Erythroblast (primary cell): ENCODE measurements around the gene NRBF2.
A peak's percentile ranks its signal among the peaks of the same experiment; 100 is the strongest.

ENCODE experiments used
- DNase-seq, 2 experiments: peaks; one replicate each; lab custom pipeline; 2025; lab: John Stamatoyannopoulos, UW
- GATA1 ChIP-seq: IDR thresholded peaks from 2 replicates; pipeline ENCODE4 v1.6.1; 2011; ENCODE audit warnings: low read depth, mild to moderate bottlenecking, control low read depth, low read length, moderate library complexity
- POLR2A ChIP-seq: IDR thresholded peaks from 2 replicates; pipeline ENCODE4 v1.6.1; 2011; ENCODE audit warnings: mild to moderate bottlenecking, low read length

Gene NRBF2

DNA sequence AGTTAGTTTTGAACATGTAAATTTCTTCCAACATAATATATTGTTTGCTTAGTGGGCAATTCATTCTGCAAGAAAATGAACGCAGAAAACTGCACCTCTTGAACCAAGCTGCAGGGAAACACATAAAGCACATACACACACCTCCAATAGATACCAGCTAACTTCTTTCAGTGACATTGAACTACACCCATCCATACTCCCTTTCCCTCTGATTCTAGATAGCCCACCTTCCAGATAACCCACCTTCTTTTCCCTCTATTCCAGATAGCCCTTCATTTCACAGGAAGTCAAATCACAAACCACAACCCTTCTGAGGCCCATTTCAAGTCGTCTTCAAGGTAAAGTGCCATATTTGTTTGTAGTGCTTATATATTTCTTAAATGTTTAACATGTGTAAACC, 28.5 kb downstream of the NRBF2 start:
- peak in 1 of 2 experiments; percentile 17 for DNase-seq
- TF ChIP-seq GATA1 (no peak), POLR2A (no peak)

DNA sequence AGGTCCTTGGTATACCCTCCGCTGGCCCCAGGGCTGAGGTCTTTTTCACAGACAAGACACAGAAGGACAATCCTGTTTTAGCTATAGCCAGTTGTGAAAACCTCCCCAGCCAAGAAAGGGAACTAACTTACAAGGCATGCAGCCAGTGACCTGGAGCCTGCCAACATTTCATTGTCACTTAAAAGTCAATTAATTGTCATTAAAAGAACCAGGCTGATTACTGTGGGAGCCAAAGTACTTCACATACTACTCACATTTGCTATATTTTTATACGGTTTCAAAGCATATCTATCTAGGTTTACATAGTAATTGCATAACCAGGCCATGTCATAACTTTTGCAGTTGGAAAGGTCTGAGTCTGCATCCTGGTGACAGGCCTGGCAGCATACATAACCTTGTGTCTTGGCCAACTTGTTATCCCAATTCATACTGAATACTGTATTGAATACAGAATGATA, 31.1 kb downstream of the NRBF2 start:
- DNase-seq, result peak in 1 of 2 experiments; percentile 11
- TF ChIP-seq GATA1 (no peak), POLR2A (no peak)

DNA sequence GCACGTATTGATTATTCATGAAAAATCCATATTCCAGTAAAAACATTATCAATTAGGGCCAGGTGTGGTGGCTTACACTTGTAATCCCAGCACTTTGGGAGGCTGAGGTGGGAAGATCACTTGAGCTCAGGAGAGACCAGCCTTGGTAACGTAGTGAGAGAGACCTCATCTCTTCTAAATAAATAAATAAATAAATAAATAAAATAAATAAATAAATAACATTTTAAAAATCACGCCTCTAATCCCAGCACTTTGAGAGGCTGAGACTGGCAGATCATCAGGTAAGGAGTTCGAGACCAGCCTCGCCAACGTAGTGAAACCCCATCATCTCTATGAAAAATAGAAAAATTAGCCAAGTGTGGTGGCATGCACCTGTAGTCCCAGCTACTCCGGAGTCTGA, 32.1 kb downstream of the NRBF2 start:
- TF ChIP-seq GATA1, result no peak
- no peak for TF ChIP-seq POLR2A
- DNase-seq, result no peak

DNA sequence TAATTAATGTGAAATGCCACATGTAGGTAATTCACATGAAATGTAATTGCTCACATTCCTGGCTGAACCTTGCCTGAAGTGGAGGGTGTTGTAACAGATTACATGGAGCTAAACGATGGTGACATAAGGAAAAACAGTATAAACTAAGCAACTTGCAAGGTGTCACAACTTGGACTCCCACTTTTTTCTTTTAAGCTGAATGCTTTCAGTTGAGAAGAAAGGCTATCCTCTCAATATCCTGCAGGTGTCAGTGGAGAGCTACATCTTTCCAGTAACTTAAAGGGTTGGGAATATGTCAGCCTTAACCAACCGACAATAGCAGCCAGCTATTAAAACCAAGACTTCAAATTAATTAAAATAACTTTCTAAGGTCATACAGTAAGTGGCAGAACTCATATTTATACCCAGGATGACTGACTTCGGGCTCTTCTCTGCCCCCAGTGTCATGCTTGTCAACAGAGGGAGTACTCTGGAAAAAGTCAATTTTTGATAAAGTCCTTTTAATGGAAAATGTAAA, 33.7 kb downstream of the NRBF2 start:
- DNase-seq, result peak; percentile 78 to 86
- TF ChIP-seq POLR2A (no peak), GATA1 (no peak)

DNA sequence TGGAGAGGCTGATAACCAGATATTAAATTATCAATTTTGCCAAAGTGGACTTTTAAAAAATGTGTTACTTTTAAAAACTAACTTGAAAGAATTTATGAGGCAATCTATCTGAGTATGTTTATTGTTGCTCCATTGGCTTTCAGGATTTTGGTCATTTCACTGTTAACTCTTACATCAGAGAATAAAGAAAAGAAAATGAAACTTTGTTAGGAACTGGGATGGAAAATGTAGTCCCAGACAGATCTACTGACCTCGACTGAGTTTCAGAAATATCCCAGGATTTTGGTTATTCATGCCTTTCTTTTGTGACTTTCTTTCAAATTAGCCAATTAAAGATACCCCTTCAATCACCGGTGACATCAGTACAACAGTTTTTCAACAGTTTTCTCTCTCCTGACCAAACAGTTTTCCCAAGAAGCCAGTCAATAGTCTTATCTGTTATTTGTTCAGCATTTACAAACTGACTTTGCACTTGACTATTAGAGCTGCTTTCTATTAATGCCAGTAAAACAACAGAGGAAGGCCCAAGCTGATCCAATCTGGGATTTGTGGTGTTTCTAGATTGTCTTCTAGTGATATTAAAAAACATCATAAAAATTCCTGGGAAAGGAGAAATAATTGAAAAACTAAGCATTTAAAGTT, 35.8 kb downstream of the NRBF2 start:
- TF ChIP-seq GATA1 (no peak), POLR2A (no peak)
- no peak for DNase-seq

DNA sequence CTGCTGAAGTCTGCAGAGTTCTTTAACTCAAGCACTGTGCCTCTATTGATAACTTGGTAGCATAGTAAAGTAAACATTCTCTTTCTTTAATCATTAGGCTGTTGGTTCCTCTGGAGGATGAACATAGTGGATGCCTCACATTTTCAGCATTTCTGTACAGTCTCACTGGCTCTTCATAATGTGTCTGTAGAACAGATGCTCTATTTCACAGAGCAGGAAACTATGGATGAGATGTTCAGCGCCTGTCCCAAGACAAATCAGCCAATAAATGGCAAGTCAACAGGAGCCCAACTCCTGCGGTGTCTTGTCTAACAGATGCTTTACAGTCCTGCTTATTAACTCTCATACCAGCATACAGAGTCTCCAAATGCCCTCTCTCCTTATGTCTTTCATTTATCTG, 36.5 kb downstream of the NRBF2 start:
- DNase-seq, result no peak
- TF ChIP-seq GATA1 (no peak), POLR2A (no peak)

DNA sequence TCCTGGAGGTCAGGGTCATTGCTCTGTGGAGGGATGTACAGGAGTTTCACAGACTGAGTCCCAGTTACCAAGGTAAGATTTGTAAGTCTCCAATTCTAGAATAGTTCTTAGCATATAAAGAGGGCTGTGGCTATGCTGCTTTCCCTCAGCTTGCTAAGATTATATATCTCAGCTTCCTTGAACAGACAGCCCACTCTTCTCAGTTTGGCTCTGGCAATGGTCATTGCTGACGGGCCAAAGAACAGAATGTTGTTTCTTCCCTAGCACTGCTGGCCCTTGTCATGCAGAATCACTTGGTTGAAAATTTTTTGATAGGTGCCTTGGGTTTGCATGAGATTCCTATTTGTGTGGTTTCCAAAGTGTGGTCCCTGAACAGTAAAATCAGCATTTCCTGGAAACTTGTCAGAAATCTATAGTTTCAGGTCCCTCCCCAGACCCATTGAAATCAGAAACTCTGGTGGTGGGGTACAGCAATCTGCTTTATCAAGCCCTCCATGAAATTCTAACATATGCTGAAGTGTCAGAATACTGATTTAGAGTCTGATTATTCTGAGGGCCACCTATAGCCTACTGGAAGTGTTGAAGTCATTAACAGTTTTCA, 38.2 kb downstream of the NRBF2 start:
- TF ChIP-seq GATA1 (no peak), POLR2A (no peak)
- no peak for DNase-seq

DNA sequence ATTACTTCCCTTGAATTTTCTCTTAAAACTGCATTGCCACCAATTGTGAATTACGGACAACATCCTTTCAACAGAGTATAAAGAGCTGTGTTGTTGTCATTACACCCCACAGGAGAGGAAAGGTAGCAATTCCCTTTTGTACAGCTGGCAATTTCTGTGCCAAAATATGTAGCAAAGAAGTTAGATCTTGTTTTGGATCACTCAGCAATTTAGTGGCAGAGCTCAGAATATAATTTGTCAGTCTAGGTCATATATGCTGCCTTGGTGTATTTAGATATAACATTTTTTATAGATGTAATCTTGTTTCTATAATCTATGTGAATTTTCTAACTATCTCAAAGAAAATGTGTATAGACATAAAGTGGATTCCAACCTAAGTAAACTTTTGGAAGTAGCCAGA, 38.8 kb downstream of the NRBF2 start:
- DNase-seq, result no peak
- no peak for TF ChIP-seq POLR2A
- TF ChIP-seq GATA1, result no peak

DNA sequence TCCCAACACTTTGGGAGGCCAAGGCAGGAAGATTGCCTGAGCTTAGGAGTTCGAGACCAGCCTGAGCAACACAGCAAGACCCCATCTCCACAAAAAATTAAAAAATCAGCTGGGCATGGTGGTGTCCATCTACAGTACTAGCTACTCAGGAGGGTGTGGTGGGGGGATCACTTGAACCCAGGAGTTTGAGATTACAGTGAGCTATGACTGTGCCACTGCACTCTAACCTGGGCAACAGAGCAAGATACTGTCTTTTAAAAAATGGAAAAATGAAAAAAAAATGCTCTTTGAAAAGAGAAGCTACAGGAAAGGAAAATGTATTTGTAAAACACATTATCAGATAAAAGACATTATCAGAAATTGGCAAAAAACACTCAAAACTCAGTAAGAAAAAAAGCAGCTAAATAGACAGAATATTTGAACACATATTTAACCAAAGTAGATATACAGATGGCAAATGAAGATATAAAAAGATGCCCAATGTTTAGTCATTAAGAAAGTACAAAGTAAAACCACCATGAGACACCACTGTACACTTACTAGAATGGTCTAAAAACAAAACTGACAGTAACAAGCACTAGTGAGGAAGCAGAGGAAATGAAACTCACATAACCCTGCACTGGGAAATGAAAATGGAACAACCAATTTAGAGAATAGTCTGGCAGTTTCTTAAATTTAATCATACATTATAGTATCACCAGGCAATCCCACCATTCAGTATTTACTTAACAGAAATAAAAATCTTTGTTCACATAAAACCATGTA, 40.5 kb downstream of the NRBF2 start:
- DNase-seq, result no peak
- TF ChIP-seq GATA1, result no peak
- TF ChIP-seq POLR2A, result no peak

DNA sequence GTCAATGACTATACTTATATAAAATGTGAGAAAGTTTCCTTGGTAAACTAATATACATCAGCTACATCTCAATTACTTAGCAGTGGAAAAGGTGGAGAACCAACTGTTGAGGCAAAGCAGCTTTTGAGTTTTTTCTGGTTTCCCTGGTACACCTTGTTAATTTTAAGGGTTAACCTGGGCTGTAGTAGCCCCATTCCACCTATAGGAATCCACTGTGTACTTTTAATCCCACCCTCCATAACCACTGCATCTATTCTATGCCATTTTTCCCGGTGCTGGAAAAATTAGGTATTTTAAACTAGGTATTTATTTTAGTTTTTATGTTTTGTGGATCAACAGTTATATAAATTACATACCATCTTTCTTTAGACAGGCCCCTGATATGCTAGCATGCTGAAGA, 42.4 kb downstream of the NRBF2 start:
- TF ChIP-seq GATA1 (no peak), POLR2A (no peak)

DNA sequence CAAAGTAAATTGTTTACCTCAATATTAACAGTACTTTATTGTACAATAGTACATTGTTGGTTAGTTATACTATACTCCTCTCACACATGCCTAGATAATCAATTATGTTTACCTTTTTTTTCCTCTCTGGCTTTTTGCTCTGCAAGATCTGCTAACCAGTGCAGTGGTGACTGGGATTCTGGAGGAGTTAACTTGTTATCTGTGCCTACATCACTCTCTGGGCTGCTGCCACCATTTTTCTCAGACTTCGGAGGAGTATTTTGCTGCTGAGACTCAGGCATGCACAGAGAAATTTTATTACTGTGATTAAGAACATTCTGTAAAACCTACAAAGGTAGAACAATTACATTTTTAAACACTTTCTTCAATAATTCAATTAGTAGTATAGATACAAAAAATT, 59.7 kb downstream of the NRBF2 start:
- peak in 1 of 2 experiments; percentile 5 for DNase-seq
- TF ChIP-seq POLR2A (no peak), GATA1 (no peak)

More for the DNA sequence above, 42.4 kb downstream of the NRBF2 start:
- no peak for DNase-seq

DNA sequence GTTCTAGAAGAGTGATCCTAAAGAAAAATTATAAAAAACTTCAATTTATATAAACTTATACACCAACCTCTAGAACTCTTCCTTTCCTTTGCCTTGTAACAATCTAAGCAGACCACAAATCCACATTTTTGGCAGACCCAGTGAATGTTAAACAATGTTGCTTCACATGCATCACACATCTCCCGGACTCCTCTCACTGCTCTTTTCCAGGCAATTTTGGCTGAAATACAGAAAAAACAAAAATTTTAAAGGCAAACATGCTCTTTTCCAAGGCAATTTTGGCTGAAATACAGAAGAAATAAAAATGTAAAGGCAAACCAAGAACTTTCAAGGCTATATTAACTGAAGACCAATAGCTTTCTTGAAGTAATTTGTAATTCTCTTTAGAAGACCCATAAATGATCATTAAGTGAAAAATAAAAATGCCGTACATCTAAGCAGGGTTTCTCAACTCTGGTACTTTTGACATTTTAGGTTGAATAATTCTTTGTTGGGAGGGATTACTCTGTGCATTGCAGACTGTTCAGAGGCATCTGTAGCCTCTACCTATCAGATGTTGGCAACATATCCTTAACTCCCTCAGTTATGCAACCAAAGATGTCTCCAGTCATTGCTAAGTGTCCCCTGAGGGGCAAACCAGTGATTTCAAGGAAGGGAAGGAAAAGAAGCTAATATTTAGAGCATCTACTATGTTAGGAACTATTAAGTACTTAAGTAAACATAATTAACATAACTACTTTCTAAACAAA, 64.4 kb downstream of the NRBF2 start:
- TF ChIP-seq POLR2A, result no peak
- TF ChIP-seq GATA1, result no peak
- DNase-seq, result no peak

DNA sequence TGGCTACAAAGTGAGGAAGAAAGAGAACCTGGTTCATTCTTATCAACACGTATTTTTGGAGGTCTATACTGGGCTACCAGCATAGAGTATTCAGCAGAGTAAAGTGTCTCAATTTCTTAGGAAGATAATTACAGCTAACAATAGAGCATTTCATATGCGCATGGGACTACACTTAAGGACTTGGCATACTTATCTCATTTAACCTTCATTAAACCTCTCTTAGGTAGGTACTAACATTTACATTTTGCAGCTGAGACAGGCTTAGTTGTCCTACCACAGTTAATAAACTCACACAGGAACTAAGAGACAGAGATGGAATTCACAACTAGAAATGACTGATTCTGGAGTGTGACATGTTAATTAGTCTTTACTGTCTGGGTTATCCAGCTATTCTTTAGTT, 66.6 kb downstream of the NRBF2 start:
- DNase-seq, result no peak
- TF ChIP-seq POLR2A, result no peak
- no peak for TF ChIP-seq GATA1
